NCI-H1092 (cell line): ENCODE measurements around the gene THOC2.
"Not testable (repeated sequence)": the region's sequence is repeated elsewhere in the genome, so short reads cannot be mapped to it uniquely, and the experiment has no call there.

Experiments
- DNase-seq: peaks from one replicate; lab custom pipeline; 2025; lab: John Stamatoyannopoulos, UW

Gene THOC2, protein sequence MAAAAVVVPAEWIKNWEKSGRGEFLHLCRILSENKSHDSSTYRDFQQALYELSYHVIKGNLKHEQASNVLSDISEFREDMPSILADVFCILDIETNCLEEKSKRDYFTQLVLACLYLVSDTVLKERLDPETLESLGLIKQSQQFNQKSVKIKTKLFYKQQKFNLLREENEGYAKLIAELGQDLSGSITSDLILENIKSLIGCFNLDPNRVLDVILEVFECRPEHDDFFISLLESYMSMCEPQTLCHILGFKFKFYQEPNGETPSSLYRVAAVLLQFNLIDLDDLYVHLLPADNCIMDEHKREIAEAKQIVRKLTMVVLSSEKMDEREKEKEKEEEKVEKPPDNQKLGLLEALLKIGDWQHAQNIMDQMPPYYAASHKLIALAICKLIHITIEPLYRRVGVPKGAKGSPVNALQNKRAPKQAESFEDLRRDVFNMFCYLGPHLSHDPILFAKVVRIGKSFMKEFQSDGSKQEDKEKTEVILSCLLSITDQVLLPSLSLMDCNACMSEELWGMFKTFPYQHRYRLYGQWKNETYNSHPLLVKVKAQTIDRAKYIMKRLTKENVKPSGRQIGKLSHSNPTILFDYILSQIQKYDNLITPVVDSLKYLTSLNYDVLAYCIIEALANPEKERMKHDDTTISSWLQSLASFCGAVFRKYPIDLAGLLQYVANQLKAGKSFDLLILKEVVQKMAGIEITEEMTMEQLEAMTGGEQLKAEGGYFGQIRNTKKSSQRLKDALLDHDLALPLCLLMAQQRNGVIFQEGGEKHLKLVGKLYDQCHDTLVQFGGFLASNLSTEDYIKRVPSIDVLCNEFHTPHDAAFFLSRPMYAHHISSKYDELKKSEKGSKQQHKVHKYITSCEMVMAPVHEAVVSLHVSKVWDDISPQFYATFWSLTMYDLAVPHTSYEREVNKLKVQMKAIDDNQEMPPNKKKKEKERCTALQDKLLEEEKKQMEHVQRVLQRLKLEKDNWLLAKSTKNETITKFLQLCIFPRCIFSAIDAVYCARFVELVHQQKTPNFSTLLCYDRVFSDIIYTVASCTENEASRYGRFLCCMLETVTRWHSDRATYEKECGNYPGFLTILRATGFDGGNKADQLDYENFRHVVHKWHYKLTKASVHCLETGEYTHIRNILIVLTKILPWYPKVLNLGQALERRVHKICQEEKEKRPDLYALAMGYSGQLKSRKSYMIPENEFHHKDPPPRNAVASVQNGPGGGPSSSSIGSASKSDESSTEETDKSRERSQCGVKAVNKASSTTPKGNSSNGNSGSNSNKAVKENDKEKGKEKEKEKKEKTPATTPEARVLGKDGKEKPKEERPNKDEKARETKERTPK (N-terminal part only)

DNA sequence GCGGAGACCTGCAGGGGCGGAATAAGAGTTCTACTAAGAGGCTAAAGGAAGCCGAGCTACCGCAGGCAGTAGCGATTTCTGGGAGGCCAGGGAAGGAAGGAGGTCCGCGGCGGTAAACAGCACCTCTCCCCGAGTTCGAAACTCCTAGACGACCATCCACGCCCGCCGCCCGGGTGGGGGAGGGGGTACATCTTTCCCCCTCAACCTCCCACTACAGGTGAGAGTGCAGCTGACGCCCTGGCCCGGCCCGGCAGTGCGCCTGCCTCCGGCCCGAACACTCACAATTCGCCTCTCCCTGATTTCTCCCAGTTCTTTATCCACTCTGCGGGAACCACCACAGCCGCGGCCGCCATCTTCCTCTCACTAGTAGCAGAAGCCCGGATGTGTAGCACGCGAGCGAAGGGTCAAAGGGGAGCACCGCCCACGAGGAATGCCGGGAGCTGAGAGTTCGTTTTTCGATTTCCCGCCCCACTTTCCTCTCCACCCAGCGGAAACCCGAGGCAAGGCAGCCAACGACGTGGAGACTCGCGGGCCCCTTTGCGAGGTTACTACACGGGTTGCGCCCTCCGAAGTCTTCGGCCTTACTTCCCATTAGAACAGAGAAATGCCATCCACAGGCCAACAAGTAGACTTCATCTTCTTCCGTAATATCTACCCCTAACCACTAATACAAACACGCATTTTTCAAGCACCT, at the start of gene THOC2:
Gene THOC2, minus strand, starts transcription at position 383 of the 694 bp plus-strand sequence. Its CDS starts 30 bp downstream, at position 353.
- DNase-seq, result peak; percentile 89

GRCh38 chrX:123781786-123782185, 48.9 kb upstream of the THOC2 start:
- not testable (repeated sequence) for DNase-seq

DNA sequence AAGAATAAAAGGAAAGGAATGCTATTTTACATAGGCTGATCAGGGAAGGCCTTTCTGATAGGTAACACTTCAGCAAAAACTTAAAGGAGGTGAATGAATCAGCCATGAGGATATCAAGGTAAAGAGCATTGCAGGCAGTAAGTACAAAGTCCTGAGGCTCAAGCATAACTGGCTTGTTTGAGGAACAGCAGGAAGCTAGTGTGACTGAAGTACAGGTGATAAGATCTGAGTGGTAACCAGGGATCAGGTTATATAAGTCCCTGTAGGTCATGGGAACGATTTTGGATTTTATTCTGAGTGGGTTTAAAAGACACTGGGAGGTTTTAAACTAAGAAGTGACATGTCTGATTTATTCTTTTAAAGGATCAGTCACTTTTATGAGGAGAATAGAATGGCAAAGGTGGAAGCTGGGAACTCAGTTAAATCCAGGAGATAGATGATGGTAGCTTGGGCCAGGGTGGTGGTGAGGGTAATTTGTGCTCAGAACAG, 47.1 kb upstream of the THOC2 start:
- no peak for DNase-seq

DNA sequence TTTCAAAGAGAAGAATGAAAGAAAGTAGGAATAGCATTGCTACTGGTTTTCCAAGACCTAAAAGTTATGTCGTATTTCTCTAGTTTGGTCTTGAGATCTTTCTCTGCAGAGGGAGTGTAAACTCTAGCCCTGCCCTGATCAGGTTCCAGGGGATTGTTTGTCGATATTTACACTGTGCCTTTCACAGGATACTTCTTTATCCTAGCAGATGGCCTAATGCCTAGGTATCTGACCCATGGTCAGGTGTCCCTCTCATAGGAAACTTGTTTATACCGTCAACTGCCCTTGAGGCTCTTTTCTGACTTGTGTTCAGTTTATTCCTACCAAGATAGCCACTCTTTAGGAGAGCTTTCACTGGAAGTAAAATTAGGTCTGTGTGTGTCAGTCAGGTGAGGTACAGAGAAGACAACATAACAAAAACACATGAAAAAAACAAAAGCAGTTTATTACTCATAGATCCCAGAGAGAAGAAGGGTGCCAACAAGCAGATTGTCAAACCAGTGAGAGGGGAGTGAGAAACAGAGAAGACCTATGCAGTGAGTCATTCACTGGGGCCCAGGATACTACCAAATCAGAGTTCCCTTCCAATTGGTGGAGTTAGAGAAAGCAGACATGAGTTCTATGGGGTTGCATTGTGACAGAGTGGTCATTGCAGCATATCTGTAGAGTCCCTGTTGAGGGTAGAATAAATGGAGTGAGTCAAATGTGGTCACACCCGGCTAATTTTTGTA, 40.6 kb upstream of the THOC2 start:
- DNase-seq, result no peak

GRCh38 chrX:123771449-123772064, 38.7 kb upstream of the THOC2 start:
- no peak for DNase-seq

GRCh38 chrX:123764967-123765871, 32.4 kb upstream of the THOC2 start:
- DNase-seq, result peak; percentile 83

DNA sequence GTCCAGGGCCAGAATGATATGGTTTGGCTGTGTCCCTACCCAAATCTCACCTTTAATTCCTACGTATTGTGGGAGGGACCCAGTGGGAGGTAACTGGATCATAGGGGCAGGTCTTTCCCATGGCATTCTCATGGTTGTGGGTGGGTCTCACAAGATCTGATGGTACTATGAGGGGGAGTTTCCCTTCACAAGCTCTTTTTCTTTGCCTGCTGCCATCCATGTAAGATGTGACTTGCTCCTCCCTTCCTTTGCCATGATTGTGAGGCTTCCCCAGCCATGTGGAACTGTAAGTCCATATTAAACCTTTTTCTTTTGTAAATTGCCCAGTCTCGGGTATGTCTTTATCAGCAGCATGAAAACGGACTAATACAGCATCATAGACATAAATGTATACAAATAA, 27.0 kb upstream of the THOC2 start:
- not testable (repeated sequence) for DNase-seq

DNA sequence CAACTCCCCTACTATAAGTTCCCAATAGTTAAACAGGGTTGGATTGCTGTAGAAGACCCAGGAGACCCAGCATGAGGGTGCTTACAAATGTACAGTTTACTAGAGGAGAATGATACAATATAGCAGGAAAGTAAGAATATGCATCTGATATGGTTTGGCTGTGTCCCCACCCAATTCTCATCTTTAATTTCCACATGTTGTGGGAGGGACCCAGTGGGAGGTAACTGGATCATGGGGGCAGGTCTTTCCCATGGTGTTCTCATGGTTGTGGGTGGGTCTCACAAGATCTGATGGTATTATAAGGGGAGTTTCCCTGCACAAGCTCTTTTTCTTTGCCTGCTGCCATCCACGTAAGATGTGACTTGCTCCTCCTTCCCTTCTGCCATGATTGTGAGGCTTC, 24.9 kb upstream of the THOC2 start:
- DNase-seq, result not testable (repeated sequence)

DNA sequence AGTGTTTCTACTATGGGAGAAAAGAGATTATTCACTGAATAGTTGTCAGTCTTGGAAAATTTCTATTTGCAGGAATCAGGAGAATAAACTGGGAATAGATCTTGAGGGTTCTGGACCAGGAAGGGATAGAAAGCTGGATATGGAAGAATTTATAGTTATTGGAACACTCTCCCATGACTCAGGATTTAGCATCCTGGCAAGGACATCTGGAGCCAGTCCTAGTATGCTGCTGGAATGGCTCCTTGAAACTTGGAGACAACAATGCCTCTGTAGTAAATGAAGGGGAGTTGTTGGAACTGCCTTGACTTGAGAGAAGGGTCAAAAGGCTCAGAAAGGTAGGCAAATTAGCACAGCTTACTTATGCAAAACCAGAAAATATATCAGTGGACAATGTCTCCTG, 23.5 kb upstream of the THOC2 start:
- no peak for DNase-seq

- DNase-seq, result no peak
These were observed 22.3 kb upstream of the THOC2 start for GRCh38 chrX:123755107-123755506.

- no peak for DNase-seq
These were observed 21.0 kb upstream of the THOC2 start for GRCh38 chrX:123753656-123754350.

DNA sequence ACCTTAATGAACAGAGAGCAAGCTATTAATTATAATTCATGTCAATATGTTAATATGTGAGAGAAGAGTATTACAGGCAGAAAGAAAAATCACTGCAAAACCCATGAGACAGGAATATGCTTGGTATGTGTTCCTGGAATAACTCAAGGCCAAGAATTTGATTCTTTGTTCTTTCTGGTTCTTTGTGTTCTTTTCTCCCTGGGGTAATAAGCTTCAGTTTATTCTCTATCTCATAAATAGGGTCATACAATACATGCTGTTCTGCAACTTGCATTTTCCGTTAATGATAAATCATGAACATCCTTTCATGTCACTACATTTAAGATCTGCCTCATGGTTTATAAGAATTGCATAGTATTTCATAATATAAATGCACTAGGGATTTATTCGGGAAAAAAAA, 16.8 kb upstream of the THOC2 start:
- no peak for DNase-seq

DNA sequence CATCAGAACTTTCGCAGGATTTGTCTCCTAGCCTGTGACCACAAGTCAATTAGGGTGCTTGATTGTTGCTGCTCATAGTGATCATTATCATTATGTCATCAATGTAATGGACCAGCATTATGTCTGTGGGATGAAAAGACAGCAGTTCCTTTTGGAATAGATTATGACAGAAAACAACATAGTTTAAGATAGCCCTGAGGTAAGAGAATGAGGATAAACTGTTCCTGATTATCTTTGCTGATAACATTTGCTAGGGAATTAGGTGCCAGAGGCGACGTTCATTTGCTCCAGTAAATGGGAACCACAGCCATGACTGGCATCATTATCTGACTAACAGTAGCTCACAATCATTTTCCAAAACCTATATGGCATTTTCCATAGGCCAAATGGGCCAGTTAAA, 12.7 kb upstream of the THOC2 start:
- no peak for DNase-seq

DNA sequence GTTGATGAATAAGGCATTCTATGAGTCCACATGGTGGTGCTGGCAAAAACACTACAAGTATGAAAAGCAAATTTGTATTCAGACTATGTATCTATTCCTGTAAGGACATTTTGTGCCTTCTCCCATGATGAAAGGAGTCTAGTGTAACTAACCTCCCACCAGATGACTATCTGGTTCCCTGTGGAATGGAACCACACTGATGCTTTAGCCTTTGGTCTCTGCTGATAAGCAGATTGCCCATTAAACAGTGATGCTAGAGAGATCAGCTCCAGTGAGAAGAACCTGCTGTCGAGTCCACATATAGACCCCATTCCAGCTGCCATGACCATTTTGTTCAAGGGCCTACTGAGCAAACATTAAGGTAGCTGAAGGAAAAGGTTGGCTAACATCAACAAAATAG, 10.5 kb upstream of the THOC2 start:
- no peak for DNase-seq

- no peak for DNase-seq
These were observed 9.6 kb upstream of the THOC2 start for GRCh38 chrX:123742440-123742839.

DNA sequence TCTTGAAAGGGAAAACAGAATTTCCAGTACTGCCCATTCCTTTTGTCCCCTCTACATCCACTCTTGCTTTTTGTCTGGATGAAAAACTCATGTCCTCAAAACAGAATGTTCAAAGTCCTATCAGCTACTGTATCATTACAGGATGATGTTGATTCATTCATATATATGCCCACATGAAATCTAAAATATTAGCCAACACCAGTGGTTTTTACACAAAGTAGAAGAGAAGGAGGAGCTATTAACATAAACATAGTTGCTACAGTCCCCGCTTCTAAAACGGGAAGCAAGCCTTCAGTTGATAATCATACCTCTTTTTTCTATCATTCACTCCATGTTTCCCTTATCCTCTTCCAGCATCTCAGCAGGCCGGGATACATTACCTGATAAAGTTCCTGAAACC, 7.7 kb upstream of the THOC2 start:
- no peak for DNase-seq

- no peak for DNase-seq
These were observed 7.2 kb upstream of the THOC2 start for GRCh38 chrX:123740006-123740405.

DNA sequence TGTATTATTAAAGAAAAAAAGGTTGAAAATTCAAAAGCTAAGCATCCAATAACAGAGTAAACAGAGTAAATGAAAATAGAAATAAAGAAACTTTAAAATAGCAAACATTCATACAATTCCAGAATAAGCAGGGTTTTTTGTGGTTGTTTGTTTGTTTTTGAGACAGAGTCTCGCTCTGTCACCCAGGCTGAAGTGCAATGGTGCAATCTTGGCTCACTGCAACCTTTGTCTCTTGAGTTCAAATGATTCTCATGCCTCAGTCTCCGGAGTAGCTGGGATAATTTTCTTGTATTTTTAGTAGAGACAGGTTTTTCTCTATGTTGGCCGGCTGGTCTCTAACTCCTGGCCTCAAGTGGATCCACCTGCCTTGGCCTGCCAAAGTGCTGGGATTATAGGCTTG, 6.6 kb upstream of the THOC2 start:
- DNase-seq, result no peak
